Mesendoderm (in vitro differentiated cells): ENCODE measurements around the gene TCN2.
A peak's percentile ranks its signal among the peaks of the same experiment; 100 is the strongest.

ENCODE experiments used
- DNase-seq: peaks from one replicate; pipeline ENCODE4 v3.0.0; 2013
- H2AK5ac ChIP-seq: 2 replicates; pipeline ENCODE4 v1.6.1; 2013; ENCODE audit warnings: low read length, inconsistent platforms
- H2BK120ac ChIP-seq: 2 replicates; pipeline ENCODE4 v1.6.1; 2013; ENCODE audit warnings: low read depth, mild to moderate bottlenecking, low read length, moderate library complexity, mixed read lengths
- H2BK15ac ChIP-seq: replicated peaks from 2 replicates; pipeline ENCODE4 v1.6.1; 2013; ENCODE audit warnings: low read depth, mild to moderate bottlenecking, moderate library complexity
- H2BK5ac ChIP-seq: 2 replicates; pipeline ENCODE4 v1.6.1; 2013; ENCODE audit warnings: low read length, inconsistent platforms
- H3K18ac ChIP-seq: 2 replicates; pipeline ENCODE4 v1.6.1; 2013; ENCODE audit warnings: mild to moderate bottlenecking, low read length, mixed read lengths
- H3K23ac ChIP-seq: one replicate; pipeline ENCODE4 v1.6.1; 2013; ENCODE audit warnings: low read length
- H3K27ac ChIP-seq: 2 replicates; pipeline ENCODE4 v1.5.1; 2013; ENCODE audit warnings: low read depth, mild to moderate bottlenecking, inconsistent platforms, low read length, moderate library complexity
- H3K27me3 ChIP-seq: 2 replicates; pipeline ENCODE4 v1.6.1; 2013; ENCODE audit warnings: low read length, control low read depth, mild to moderate bottlenecking, inconsistent platforms; ENCODE audit not compliant: insufficient read depth, poor library complexity
- H3K36me3 ChIP-seq: 2 replicates; pipeline ENCODE4 v1.6.1; 2013; ENCODE audit warnings: low read length, inconsistent platforms; ENCODE audit not compliant: control insufficient read depth, insufficient read depth
- H3K4ac ChIP-seq: one replicate; pipeline ENCODE4 v1.6.1; 2013; ENCODE audit warnings: low read depth, mild to moderate bottlenecking, low read length, moderate library complexity
- H3K4me1 ChIP-seq: 2 replicates; pipeline ENCODE4 v1.6.1; 2013; ENCODE audit warnings: low read depth, low read length, inconsistent platforms; ENCODE audit not compliant: control insufficient read depth
- H3K4me2 ChIP-seq: 2 replicates; pipeline ENCODE4 v1.6.1; 2013; ENCODE audit warnings: low read length
- H3K4me3 ChIP-seq: 2 replicates; pipeline ENCODE4 v1.5.1; 2013; ENCODE audit warnings: mild to moderate bottlenecking, low read length
- H3K56ac ChIP-seq: one replicate; pipeline ENCODE4 v1.6.1; 2013; ENCODE audit warnings: low read length
- H3K79me1 ChIP-seq: 2 replicates; pipeline ENCODE4 v1.6.1; 2013; ENCODE audit warnings: low read length, inconsistent platforms
- H3K79me2 ChIP-seq: 2 replicates; pipeline ENCODE4 v1.6.1; 2013; ENCODE audit warnings: mild to moderate bottlenecking, low read length; ENCODE audit not compliant: control insufficient read depth, insufficient read depth
- H3K9ac ChIP-seq: 2 replicates; pipeline ENCODE4 v1.6.1; 2013; ENCODE audit warnings: low read length, inconsistent platforms
- H4K5ac ChIP-seq: one replicate; pipeline ENCODE4 v1.6.1; 2013; ENCODE audit warnings: low read length
- H4K8ac ChIP-seq: one replicate; pipeline ENCODE4 v1.6.1; 2013; ENCODE audit warnings: low read depth, mild to moderate bottlenecking, control low read depth, low read length, moderate library complexity
- WGBS: extraction: QIAGEN DNeasy Blood & Tissue Kit; methylation state at CpG from one replicate; pipeline ENCODE4 v1.1.7; 2013; ENCODE audit warnings: low lambda C conversion rate, missing lambda C conversion rate; ENCODE audit not compliant: insufficient coverage; ENCODE audit errors: extremely low coverage; 5-methylcytosine and 5-hydroxymethylcytosine counted together

The TCN2 gene

DNA sequence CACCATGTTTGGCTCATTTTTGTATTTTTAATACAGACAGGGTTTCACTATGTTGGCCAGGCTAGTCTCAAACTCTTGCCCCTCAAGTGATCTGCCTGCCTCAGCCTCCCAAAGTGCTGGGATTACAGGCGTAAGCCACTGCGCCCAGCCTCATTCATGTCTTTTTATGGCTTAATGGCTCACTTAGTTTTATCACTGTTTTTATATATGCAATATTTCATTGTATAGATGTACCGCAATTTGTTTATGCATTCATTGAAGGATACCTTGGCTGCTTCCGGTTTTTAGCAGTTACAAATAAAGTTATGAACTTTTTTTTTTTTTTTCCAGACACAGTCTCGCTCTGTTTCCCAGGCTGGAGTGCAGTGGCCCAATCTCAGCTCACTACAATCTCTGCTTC lies 5.5 kb upstream of the TCN2 start:
- Histone ChIP-seq H3K79me1 (no peaks in the 10 kb centered on the region), H3K27me3 (no peaks in the 10 kb centered on the region), H2BK5ac (no peak overlapping the region), H3K4me2 (no peak overlapping the region), H3K4ac (no peak overlapping the region), H3K4me1 (peaks cover 2% of the 10 kb centered on the region), H3K9ac (no peak overlapping the region), H3K56ac (no peak overlapping the region), H3K4me3 (no peak overlapping the region), H4K8ac (no peak overlapping the region), H3K27ac (no peak overlapping the region), H3K23ac (no peak overlapping the region), H3K18ac (no peak overlapping the region), H2AK5ac (no peak overlapping the region), H3K36me3 (no peaks in the 10 kb centered on the region), H4K5ac (no peak overlapping the region), H2BK15ac (no peak overlapping the region), H3K79me2 (no peaks in the 10 kb centered on the region), H2BK120ac (no peak overlapping the region)
- no peak for DNase-seq
- no CpG with 5 or more reads among the region's 5 CpGs for WGBS

DNA sequence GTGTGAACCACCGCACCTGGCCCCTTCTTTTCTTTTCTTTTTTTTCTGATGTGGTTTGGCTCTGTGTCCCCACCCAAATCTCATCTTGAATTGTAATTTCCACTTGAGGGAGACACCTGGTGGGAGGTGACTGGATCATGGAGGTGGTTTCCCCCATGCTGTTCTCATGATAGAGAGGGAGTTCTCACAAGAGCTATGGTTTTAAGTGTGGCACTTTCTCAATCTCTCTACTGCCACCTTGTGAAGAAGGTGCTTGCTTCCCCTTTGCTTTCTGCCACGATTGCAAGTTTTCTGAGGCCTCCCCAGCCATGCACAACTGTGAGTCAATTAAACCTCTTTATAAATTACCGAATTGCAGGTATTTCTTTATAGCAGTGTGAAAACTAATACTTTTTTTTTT lies 4.9 kb upstream of the TCN2 start:
- peak; percentile 76 for DNase-seq
- Histone ChIP-seq H2AK5ac (no peak overlapping the region), H4K8ac (no peak overlapping the region), H3K79me2 (no peaks in the 10 kb centered on the region), H2BK15ac (no peak overlapping the region), H3K27me3 (no peaks in the 10 kb centered on the region), H4K5ac (no peak overlapping the region), H2BK5ac (no peak overlapping the region), H3K4me2 (no peak overlapping the region), H3K9ac (no peak overlapping the region), H3K4me1 (peaks cover 2% of the 10 kb centered on the region), H3K4ac (no peak overlapping the region), H3K36me3 (no peaks in the 10 kb centered on the region), H3K56ac (no peak overlapping the region), H3K27ac (no peak overlapping the region), H3K4me3 (no peak overlapping the region), H2BK120ac (no peak overlapping the region), H3K18ac (no peak overlapping the region), H3K23ac (no peak overlapping the region), H3K79me1 (no peaks in the 10 kb centered on the region)
- WGBS: no CpG with 5 or more reads among the region's 3 CpGs

DNA sequence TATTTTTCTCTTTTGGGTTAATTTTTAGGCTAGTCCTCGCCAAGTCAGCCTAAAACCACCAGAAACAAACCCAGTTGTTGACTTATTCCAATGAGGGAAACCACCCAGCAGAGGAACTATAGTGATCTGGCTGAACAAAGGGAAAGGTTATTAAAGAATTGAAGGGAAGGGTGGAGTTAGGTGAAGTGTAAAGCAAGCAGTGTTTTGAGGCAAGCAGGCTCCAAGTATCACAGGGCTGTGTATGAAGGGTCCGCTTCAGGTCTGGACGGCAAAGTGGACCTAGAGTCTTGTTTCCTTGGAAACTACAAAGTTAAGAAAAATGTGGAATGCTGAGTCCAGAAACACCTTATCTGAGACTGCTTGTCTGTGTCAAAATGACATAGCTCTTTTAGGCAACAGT lies 3.2 kb upstream of the TCN2 start:
- Histone ChIP-seq H2BK5ac (no peak overlapping the region), H3K4ac (no peak overlapping the region), H2BK120ac (no peak overlapping the region), H3K36me3 (no peaks in the 10 kb centered on the region), H4K5ac (no peak overlapping the region), H3K79me1 (no peaks in the 10 kb centered on the region), H2BK15ac (no peak overlapping the region), H3K18ac (no peak overlapping the region), H3K79me2 (no peaks in the 10 kb centered on the region), H3K27ac (no peak overlapping the region), H3K4me2 (no peak overlapping the region), H3K27me3 (no peaks in the 10 kb centered on the region), H3K4me1 (peaks cover 3% of the 10 kb centered on the region), H3K9ac (no peak overlapping the region), H2AK5ac (no peak overlapping the region), H3K23ac (no peak overlapping the region), H3K56ac (no peak overlapping the region), H4K8ac (no peak overlapping the region), H3K4me3 (no peak overlapping the region)
- WGBS: no CpG with 5 or more reads among the region's 3 CpGs
- DNase-seq: no peak

DNA sequence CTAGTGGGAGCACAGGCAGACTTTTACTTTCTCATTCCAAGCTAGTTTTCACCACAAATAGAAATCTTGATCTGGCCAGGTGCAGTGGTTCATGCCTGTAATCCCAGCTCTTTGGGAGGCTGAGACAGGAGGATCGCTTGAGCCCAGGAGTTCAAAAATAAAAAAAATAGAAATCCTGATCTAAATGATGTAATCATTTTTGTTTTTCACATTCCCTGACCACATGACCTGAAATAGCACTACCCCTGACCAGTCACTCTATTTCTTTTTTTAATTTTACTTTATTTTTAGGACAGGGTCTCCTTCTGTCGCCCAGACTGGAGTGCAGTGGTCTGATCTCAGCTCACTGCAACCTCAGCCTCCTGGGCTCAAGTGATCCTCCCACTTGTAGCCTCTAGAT lies 2.3 kb upstream of the TCN2 start:
- Histone ChIP-seq H3K4me3 (no peak overlapping the region), H2BK120ac (no peak overlapping the region), H3K23ac (no peak overlapping the region), H2AK5ac (no peak overlapping the region), H4K8ac (no peak overlapping the region), H3K56ac (no peak overlapping the region), H3K4ac (no peak overlapping the region), H3K27ac (no peak overlapping the region), H3K36me3 (no peaks in the 10 kb centered on the region), H3K79me2 (no peaks in the 10 kb centered on the region), H3K18ac (no peak overlapping the region), H3K4me2 (no peak overlapping the region), H3K27me3 (no peaks in the 10 kb centered on the region), H3K79me1 (no peaks in the 10 kb centered on the region), H3K9ac (no peak overlapping the region), H4K5ac (no peak overlapping the region), H3K4me1 (peaks cover 4% of the 10 kb centered on the region), H2BK15ac (no peak overlapping the region), H2BK5ac (no peak overlapping the region)
- DNase-seq: no peak
- WGBS: no CpG with 5 or more reads among the region's 2 CpGs

DNA sequence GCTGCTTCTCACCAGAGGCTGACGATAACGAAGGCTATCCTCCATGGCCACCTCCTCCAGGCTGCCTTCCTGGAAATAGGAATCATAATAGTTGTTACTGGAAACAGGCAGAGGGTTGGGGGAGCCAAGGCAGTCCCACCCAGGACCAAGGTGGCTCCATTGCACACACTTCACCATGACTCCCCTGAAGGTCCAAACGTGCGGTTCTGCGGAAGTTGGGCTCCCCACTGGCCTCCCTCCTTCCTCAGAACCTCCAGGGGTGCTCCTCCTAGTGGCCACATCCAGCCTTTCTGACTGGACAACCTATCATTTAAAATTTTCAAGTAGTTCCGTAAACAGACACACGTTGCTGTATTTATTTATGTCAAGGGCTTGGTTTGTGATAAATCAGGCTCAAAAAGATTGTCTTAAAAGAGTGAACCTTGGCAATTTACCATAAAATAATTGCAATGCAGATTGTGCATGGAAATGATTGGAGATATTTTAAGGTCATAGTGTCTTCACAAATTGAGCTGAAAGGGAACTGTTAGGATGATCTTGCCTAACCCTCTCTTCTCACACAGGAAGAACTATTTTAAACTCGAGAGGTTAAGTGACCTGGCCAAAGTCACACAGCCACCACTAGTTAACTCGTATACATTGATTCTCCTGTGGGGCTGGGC lies 1.4 kb upstream of the TCN2 start:
- Histone ChIP-seq H3K18ac (peak overlapping the region; percentile 71), H3K36me3 (no peaks in the 10 kb centered on the region), H2AK5ac (no peak overlapping the region), H2BK120ac (peak overlapping the region; percentile 29), H3K4ac (no peak overlapping the region), H3K56ac (peak overlapping the region; percentile 68), H3K4me3 (no peak overlapping the region), H3K23ac (no peak overlapping the region), H4K8ac (no peak overlapping the region), H4K5ac (peak overlapping the region; percentile 53), H3K79me1 (no peaks in the 10 kb centered on the region), H3K9ac (peak overlapping the region; percentile 59), H2BK15ac (no peak overlapping the region), H3K4me1 (peaks cover 4% of the 10 kb centered on the region), H3K79me2 (no peaks in the 10 kb centered on the region), H3K27me3 (no peaks in the 10 kb centered on the region), H2BK5ac (peak overlapping the region; percentile 34), H3K4me2 (peak overlapping the region; percentile 2), H3K27ac (peak overlapping the region; percentile 82)
- WGBS: no CpG with 5 or more reads among the region's 9 CpGs
- peak; percentile 54 for DNase-seq
